ENCODE results near the gene TCTA. TPM values are rescaled to one million over a fixed set of nuclear protein-coding genes. Genes with fewer than 3 reads are reported as not detected.
"Not testable (repeated sequence)": the region's sequence is repeated elsewhere in the genome, so short reads cannot be mapped to it uniquely, and the experiment has no call there.

Gene TCTA
- total RNA-seq, 1 experiment from 2014 or later = 23.7 TPM

GRCh38 chr3:49399461-49399860 lies 12.8 kb upstream of the TCTA start:
- Histone ChIP-seq H3F3A (ENCODE audit: low read length, unreplicated experiment) (peaks cover 8% of the 10 kb centered on the region), H2AFZ (ENCODE audit: low read length) (no peak overlapping the region), H4K20me1 (ENCODE audit: low read length) (peaks cover 59% of the 10 kb centered on the region), H3K9ac (ENCODE audit: low read length) (no peak overlapping the region), H3K4me1 (ENCODE audit: insufficient read depth, low read length) (no peaks in the 10 kb centered on the region), H3K27ac (ENCODE audit: low read length) (no peak overlapping the region), H3K9me3 (ENCODE audit: low read length) (no peaks in the 10 kb centered on the region), H3K9me2 (replicated peaks; ENCODE audit: low read length) (no peaks in the 10 kb centered on the region), H3K4me3 (ENCODE audit: low read length) (no peak overlapping the region), H3K36me3 (ENCODE audit: low read depth, low read length) (peaks cover 36% of the 10 kb centered on the region), H3K27me3 (ENCODE audit: low read length) (no peaks in the 10 kb centered on the region), H3K4me2 (ENCODE audit: low read length) (no peak overlapping the region), H3K79me2 (ENCODE audit: low read length) (peaks cover 100% of the 10 kb centered on the region)
- DNase-seq (no peak), ATAC-seq (peak; percentile 33; the same call in 1 of the 2 replicates)
- ChIA-PET CTCF (no interaction called here), POLR2A (ENCODE audit: unreplicated experiment) (interaction anchor here (0.6 kb wide), 1 partner anchor 50 kb away, joined by 8 read pairs; no protein-coding TSS in a partner anchor)
- TF ChIP-seq EZH2phosphoT487 (IDR thresholded peaks at IDR 0.05; ENCODE audit: borderline replicate concordance, low read length) (no peak), EZH2 (IDR thresholded peaks at IDR 0.05; ENCODE audit: low read length, unreplicated experiment) (no peak)
- TF ChIP-seq, protein P1, sequence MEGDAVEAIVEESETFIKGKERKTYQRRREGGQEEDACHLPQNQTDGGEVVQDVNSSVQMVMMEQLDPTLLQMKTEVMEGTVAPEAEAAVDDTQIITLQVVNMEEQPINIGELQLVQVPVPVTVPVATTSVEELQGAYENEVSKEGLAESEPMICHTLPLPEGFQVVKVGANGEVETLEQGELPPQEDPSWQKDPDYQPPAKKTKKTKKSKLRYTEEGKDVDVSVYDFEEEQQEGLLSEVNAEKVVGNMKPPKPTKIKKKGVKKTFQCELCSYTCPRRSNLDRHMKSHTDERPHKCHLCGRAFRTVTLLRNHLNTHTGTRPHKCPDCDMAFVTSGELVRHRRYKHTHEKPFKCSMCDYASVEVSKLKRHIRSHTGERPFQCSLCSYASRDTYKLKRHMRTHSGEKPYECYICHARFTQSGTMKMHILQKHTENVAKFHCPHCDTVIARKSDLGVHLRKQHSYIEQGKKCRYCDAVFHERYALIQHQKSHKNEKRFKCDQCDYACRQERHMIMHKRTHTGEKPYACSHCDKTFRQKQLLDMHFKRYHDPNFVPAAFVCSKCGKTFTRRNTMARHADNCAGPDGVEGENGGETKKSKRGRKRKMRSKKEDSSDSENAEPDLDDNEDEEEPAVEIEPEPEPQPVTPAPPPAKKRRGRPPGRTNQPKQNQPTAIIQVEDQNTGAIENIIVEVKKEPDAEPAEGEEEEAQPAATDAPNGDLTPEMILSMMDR (conservative IDR thresholded peaks at IDR 0.05; ENCODE audit: low read depth, low read length) = no peak
- BruUV-seq (replicated peaks) = no TSS peak
- intact Hi-C loops (cut with micrococcal nuclease) = no loop called here

- H3K27ac ChIP-seq (ENCODE audit: low read length) = no peak overlapping the region
- no peak overlapping the region for H3K4me2 ChIP-seq (ENCODE audit: low read length)
- no peaks in the 10 kb centered on the region for H3K27me3 ChIP-seq (ENCODE audit: low read length)
- ChIA-PET POLR2A (ENCODE audit: unreplicated experiment) (no interaction called here), CTCF (no interaction called here)
- H3K4me1 ChIP-seq (ENCODE audit: insufficient read depth, low read length) = peaks cover 5% of the 10 kb centered on the region; the same call in 1 of the 2 replicates
- no TSS peak for BruUV-seq (replicated peaks)
- H3K36me3 ChIP-seq (ENCODE audit: low read depth, low read length) = peaks cover 20% of the 10 kb centered on the region
- no peak overlapping the region for H2AFZ ChIP-seq (ENCODE audit: low read length)
- no peak overlapping the region for H3K9ac ChIP-seq (ENCODE audit: low read length)
- peaks cover 8% of the 10 kb centered on the region for H3F3A ChIP-seq (ENCODE audit: low read length, unreplicated experiment)
- peaks cover 100% of the 10 kb centered on the region for H3K79me2 ChIP-seq (ENCODE audit: low read length)
- TF ChIP-seq, protein P1 (conservative IDR thresholded peaks at IDR 0.05; ENCODE audit: low read depth, low read length) = no peak
- TF ChIP-seq EZH2 (IDR thresholded peaks at IDR 0.05; ENCODE audit: low read length, unreplicated experiment) (no peak), EZH2phosphoT487 (IDR thresholded peaks at IDR 0.05; ENCODE audit: borderline replicate concordance, low read length) (no peak)
- H3K9me2 ChIP-seq (replicated peaks; ENCODE audit: low read length) = no peaks in the 10 kb centered on the region
- intact Hi-C loops (cut with micrococcal nuclease) = no loop called here
- H3K4me3 ChIP-seq (ENCODE audit: low read length) = no peak overlapping the region
- ATAC-seq = no peak
- no peak for DNase-seq
- peaks cover 59% of the 10 kb centered on the region for H4K20me1 ChIP-seq (ENCODE audit: low read length)
- no peaks in the 10 kb centered on the region for H3K9me3 ChIP-seq (ENCODE audit: low read length)
These were observed 10.5 kb upstream of the TCTA start for GRCh38 chr3:49401766-49402165.

- no peak overlapping the region for H3K4me3 ChIP-seq (ENCODE audit: low read length)
- TF ChIP-seq, protein P1 (conservative IDR thresholded peaks at IDR 0.05; ENCODE audit: low read depth, low read length) = no peak
- TF ChIP-seq EZH2phosphoT487 (IDR thresholded peaks at IDR 0.05; ENCODE audit: borderline replicate concordance, low read length) (no peak), EZH2 (IDR thresholded peaks at IDR 0.05; ENCODE audit: low read length, unreplicated experiment) (no peak)
- no peak overlapping the region for H3K9ac ChIP-seq (ENCODE audit: low read length)
- no peak overlapping the region for H2AFZ ChIP-seq (ENCODE audit: low read length)
- H3K27me3 ChIP-seq (ENCODE audit: low read length) = no peaks in the 10 kb centered on the region
- ChIA-PET POLR2A (ENCODE audit: unreplicated experiment) (no interaction called here), CTCF (no interaction called here)
- ATAC-seq = no peak
- intact Hi-C loops (cut with micrococcal nuclease) = no loop called here
- no peak overlapping the region for H3K27ac ChIP-seq (ENCODE audit: low read length)
- H3K4me1 ChIP-seq (ENCODE audit: insufficient read depth, low read length) = peaks cover 5% of the 10 kb centered on the region; the same call in 1 of the 2 replicates
- no TSS peak for BruUV-seq (replicated peaks)
- no peak overlapping the region for H3K4me2 ChIP-seq (ENCODE audit: low read length)
- no peak for DNase-seq
- peaks cover 100% of the 10 kb centered on the region for H3K79me2 ChIP-seq (ENCODE audit: low read length)
- H3K36me3 ChIP-seq (ENCODE audit: low read depth, low read length) = peaks cover 19% of the 10 kb centered on the region
- peaks cover 11% of the 10 kb centered on the region for H3F3A ChIP-seq (ENCODE audit: low read length, unreplicated experiment)
- no peaks in the 10 kb centered on the region for H3K9me3 ChIP-seq (ENCODE audit: low read length)
- H3K9me2 ChIP-seq (replicated peaks; ENCODE audit: low read length) = no peaks in the 10 kb centered on the region
- H4K20me1 ChIP-seq (ENCODE audit: low read length) = peaks cover 61% of the 10 kb centered on the region
These were observed 8.3 kb upstream of the TCTA start for GRCh38 chr3:49403891-49404290.

GRCh38 chr3:49405570-49405969 lies 6.7 kb upstream of the TCTA start:
- ATAC-seq; POLR2A ChIA-PET (ENCODE audit: unreplicated experiment); H3K4me3 ChIP-seq (ENCODE audit: low read length); H3K9ac ChIP-seq (ENCODE audit: low read length); H2AFZ ChIP-seq (ENCODE audit: low read length); H3K9me3 ChIP-seq (ENCODE audit: low read length); H3K27ac ChIP-seq (ENCODE audit: low read length); DNase-seq; BruUV-seq (replicated peaks); H3K27me3 ChIP-seq (ENCODE audit: low read length); intact Hi-C loops (cut with micrococcal nuclease); CTCF ChIA-PET; H3K9me2 ChIP-seq (replicated peaks; ENCODE audit: low read length); H3K4me2 ChIP-seq (ENCODE audit: low read length): not testable (repeated sequence)
- Histone ChIP-seq H3K79me2 (ENCODE audit: low read length) (peaks cover 100% of the 10 kb centered on the region), H4K20me1 (ENCODE audit: low read length) (peaks cover 69% of the 10 kb centered on the region), H3K36me3 (ENCODE audit: low read depth, low read length) (peaks cover 17% of the 10 kb centered on the region), H3K4me1 (ENCODE audit: insufficient read depth, low read length) (peaks cover 15% of the 10 kb centered on the region), H3F3A (ENCODE audit: low read length, unreplicated experiment) (peaks cover 11% of the 10 kb centered on the region)

Measured in PC-3 (cell line).